ENCODE results near the gene CSPG5.
A peak's percentile ranks its signal among the peaks of the same experiment; 100 is the strongest.

The CSPG5 gene

DNA sequence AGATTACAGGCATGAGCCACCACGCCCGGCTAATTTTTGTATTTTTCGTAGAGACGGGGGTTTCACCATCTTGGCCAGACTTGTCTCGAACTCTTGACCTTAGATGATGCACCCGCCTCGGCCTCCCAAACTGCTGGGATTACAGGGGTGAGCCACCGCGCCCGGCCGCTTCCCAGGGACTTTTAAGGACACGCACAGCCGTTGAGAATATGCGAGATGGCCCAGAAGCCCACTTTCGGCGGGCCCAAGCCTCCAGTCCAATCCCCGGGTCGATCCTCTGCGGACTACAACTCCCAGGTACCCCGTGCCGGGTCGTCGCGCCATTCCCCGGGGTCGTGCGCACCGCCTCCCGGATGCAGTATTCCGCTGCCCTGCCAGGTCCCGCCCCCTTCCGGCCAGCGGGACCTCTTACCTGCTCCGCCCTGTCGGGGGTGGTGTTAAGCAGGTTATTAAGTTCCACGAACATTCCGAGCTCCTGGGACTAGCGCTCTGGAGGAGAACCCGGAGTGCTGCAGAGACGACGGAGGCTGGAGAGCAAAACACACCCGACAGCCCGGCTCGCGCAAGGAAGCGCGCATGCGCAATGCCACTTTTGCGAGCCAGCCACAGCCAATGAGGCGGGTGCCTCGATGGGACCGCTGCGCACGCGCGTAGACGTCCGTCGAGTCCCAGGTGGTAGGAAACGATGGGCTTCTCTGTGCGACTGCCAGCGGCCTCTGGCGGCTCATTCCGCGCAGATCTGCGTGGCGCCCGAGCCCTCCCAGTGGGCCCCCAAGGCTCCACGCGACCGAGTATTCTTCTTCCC lies 65.3 kb downstream of the CSPG5 start, which contains the start of gene ELP6:
Gene ELP6, minus strand, starts transcription at position 588 of the 805 bp plus-strand sequence. Its CDS starts 122 bp downstream, at position 466.
- in situ Hi-C loops (cut with HindIII; ENCODE audit: low pct_ligation_motif_present, low sequenced_read_pairs): no loop called here
- Histone ChIP-seq H3K36me3 (replicated peaks) (peaks cover 16% of the 10 kb centered on the region), H3K4me3 (ENCODE audit: low read depth, low read length) (peak within 1 kb of the TSS; percentile 82), H3K27ac (peak within 1 kb of the TSS; percentile 80), H3K27me3 (replicated peaks) (no peaks in the 10 kb centered on the region)
- DNase-seq: peak; percentile 94
- TF ChIP-seq, protein P1, sequence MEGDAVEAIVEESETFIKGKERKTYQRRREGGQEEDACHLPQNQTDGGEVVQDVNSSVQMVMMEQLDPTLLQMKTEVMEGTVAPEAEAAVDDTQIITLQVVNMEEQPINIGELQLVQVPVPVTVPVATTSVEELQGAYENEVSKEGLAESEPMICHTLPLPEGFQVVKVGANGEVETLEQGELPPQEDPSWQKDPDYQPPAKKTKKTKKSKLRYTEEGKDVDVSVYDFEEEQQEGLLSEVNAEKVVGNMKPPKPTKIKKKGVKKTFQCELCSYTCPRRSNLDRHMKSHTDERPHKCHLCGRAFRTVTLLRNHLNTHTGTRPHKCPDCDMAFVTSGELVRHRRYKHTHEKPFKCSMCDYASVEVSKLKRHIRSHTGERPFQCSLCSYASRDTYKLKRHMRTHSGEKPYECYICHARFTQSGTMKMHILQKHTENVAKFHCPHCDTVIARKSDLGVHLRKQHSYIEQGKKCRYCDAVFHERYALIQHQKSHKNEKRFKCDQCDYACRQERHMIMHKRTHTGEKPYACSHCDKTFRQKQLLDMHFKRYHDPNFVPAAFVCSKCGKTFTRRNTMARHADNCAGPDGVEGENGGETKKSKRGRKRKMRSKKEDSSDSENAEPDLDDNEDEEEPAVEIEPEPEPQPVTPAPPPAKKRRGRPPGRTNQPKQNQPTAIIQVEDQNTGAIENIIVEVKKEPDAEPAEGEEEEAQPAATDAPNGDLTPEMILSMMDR (IDR thresholded peaks at IDR 0.05; ENCODE audit: low read depth, low read length, missing control alignments): peak; percentile 65

DNA sequence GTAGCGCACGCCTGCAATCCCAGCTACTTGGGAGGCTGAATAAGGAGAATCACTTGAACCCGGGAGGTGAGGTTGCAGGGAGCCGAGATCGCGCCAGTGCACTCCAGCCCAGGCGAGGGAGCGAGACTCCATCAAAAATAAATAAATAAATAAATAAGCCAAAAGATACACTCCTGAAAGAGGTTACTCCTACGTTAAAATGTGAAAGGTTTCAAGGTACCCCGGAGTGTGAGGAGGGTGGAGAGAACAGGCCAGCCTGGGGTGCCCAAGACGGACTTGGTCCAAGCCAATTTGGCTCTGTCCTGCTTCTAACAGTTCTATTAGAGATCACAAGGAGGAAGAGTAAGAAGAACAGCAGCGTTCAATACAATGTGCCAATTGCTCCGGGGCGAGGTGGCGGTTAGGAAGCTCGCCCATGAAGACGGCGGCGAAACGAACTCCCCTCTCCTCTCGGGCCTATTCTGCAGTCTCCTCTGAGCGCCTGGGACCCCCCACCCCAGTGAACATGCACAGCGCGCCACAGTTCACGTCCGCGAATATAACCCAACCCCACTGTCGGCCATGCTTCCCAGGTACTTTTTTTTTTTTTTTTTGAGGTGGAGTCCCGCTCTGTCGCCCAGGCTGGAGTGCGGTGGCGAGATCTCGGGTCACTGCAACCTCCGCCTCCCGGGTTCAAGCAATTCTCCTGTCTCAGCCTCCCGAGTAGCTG lies 66.1 kb downstream of the CSPG5 start:
- peak; percentile 4 for DNase-seq
- no peaks in the 10 kb centered on the region for H3K27me3 ChIP-seq (replicated peaks)
- in situ Hi-C loops (cut with HindIII; ENCODE audit: low pct_ligation_motif_present, low sequenced_read_pairs): no loop called here
- peak overlapping the region; percentile 82 for H3K4me3 ChIP-seq (ENCODE audit: low read depth, low read length)
- H3K36me3 ChIP-seq (replicated peaks): peaks cover 21% of the 10 kb centered on the region
- peak overlapping the region; percentile 80 for H3K27ac ChIP-seq
- TF ChIP-seq, protein P1 (IDR thresholded peaks at IDR 0.05; ENCODE audit: low read depth, low read length, missing control alignments): no peak

Measured in brain microvascular endothelial cell (primary cell).